Esophagus squamous epithelium (tissue), 4 donors: Measurements from ENCODE around the gene ITGB2.

Experiments
- POLR2A ChIP-seq, 4 donors: fragments of 450-650 bp; IDR thresholded peaks; one replicate each; pipeline ENCODE4 v1.6.1; 2017; ENCODE audit warnings: antibody characterized with exemption in 4 of 4, mild to moderate bottlenecking in 4 of 4, moderate library complexity in 3 of 4
- TF ChIP-seq, protein P1 (sequence below), 6 experiments: fragments of 450-650 bp in 4 of 6; fragments of 200-600 bp in 2 of 6; sonication (generic) in 2 of 6; IDR thresholded peaks; one replicate each; pipeline ENCODE4 v1.5.1; 2016 to 2019; ENCODE audit warnings: antibody characterized with exemption in 6 of 6, mild to moderate bottlenecking in 4 of 6, moderate library complexity in 4 of 6

DNA sequence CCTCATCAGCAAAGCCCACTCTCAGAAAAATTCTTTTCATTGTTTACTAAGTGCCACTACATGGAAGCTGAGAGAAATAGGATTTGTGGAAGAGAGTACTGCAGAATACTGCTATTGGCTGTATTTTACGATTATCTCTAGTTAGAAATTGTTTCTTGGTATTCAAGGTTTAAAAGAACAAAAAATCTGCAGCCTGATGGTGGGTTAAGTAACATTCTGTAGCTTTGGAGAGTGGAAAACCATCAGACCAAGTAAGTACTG is 74.5 kb downstream of the ITGB2 start:
- no peak for TF ChIP-seq POLR2A (IDR thresholded peaks at IDR 0.05)
- TF ChIP-seq, protein P1, sequence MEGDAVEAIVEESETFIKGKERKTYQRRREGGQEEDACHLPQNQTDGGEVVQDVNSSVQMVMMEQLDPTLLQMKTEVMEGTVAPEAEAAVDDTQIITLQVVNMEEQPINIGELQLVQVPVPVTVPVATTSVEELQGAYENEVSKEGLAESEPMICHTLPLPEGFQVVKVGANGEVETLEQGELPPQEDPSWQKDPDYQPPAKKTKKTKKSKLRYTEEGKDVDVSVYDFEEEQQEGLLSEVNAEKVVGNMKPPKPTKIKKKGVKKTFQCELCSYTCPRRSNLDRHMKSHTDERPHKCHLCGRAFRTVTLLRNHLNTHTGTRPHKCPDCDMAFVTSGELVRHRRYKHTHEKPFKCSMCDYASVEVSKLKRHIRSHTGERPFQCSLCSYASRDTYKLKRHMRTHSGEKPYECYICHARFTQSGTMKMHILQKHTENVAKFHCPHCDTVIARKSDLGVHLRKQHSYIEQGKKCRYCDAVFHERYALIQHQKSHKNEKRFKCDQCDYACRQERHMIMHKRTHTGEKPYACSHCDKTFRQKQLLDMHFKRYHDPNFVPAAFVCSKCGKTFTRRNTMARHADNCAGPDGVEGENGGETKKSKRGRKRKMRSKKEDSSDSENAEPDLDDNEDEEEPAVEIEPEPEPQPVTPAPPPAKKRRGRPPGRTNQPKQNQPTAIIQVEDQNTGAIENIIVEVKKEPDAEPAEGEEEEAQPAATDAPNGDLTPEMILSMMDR (IDR thresholded peaks at IDR 0.05) = no peak
